Effector memory CD4-positive, alpha-beta T cell (primary cell): Measurements from ENCODE around the gene MICU1.

ENCODE experiments used
- DNase-seq, 3 donors: peaks; one replicate each; pipeline ENCODE4 v3.0.0-alpha.2; 2020
- H3K27ac ChIP-seq: 2 replicates; pipeline ENCODE4 v1.7.0; 2013; ENCODE audit warnings: mild to moderate bottlenecking, low read length, moderate library complexity; ENCODE audit not compliant: insufficient read depth, poor library complexity, severe bottlenecking
- H3K27me3 ChIP-seq: replicated peaks from 2 replicates; pipeline ENCODE4 v1.7.0; 2013; ENCODE audit warnings: mild to moderate bottlenecking, low read length; ENCODE audit not compliant: insufficient read depth, control insufficient read depth, poor library complexity, severe bottlenecking
- H3K36me3 ChIP-seq: 2 replicates; pipeline ENCODE4 v1.7.0; 2013; ENCODE audit warnings: mild to moderate bottlenecking, low read length, moderate library complexity; ENCODE audit not compliant: control insufficient read depth, insufficient read depth
- H3K4me1 ChIP-seq: 2 replicates; pipeline ENCODE4 v1.7.0; 2013; ENCODE audit warnings: low read length, mild to moderate bottlenecking; ENCODE audit not compliant: control insufficient read depth, insufficient read depth, poor library complexity, severe bottlenecking
- H3K4me3 ChIP-seq: 2 replicates; pipeline ENCODE4 v1.7.0; 2013; ENCODE audit warnings: low read length, low read depth, mild to moderate bottlenecking; ENCODE audit not compliant: insufficient read depth, poor library complexity, severe bottlenecking
- H3K9me3 ChIP-seq: 2 replicates; pipeline ENCODE4 v1.7.0; 2013; ENCODE audit warnings: mild to moderate bottlenecking, low read length, moderate library complexity; ENCODE audit not compliant: control insufficient read depth

The MICU1 gene

DNA sequence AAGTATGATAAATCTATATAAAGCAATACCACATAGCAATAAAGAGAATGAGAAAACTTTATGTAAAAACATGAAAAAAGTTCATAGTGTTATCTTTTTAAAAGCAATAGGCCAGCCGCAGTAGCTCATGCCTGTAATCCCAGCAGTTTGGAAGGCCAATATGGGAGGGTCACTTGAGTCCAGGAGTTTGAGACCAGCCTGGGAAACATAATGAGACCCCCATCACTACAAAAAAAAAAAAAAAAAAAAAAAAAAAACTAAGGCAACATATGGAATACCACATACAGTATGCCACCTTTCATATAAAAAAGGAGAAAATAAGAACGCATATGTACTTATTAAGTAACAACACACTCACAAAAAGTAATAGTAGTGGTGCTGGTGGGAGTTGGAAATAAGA is 52.8 kb downstream of the MICU1 start:
- H3K4me1 ChIP-seq: no peaks in the 10 kb centered on the region
- H3K4me3 ChIP-seq: no peak overlapping the region
- no peaks in the 10 kb centered on the region for H3K36me3 ChIP-seq
- H3K9me3 ChIP-seq: no peaks in the 10 kb centered on the region
- no peaks in the 10 kb centered on the region for H3K27me3 ChIP-seq
- H3K27ac ChIP-seq: no peak overlapping the region
- no peak for DNase-seq

DNA sequence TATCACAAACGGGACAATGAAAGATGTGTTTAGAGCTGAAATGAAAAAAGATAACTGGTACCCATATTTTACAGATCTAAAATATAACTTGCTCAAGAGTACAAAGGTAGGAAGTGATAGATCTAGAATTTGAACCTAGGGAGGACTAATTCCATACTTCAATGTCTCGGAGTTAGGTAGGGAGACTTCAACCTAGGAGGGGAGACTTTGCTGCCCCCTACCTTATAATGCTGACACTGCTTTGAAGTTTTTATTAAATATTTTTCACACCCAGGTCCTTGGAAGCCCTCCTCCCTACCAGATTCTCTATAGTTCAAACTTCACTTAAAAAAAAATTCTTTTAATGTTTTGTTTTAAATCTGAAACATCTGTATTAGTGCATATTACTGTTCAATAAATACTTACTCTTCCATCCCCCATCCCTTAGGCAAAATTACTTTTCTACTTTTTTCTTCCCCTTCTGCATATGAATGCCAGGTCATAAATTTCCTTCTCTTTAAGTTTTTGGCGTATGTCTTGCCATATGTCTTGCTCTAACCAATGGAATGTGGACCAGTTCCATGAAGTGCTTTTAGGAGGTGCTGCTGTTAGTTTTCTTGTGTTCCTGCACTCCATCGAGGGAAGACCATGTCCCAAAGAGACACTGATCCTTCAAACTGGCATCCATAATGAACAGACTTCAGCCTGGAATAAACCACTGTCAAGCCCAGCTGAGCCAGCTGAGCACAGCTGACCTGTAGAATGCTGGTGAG is 57.8 kb downstream of the MICU1 start:
- Histone ChIP-seq H3K36me3 (peaks cover 9% of the 10 kb centered on the region), H3K9me3 (no peaks in the 10 kb centered on the region), H3K4me1 (no peaks in the 10 kb centered on the region), H3K27ac (no peak overlapping the region), H3K4me3 (no peak overlapping the region), H3K27me3 (no peaks in the 10 kb centered on the region)
- no peak for DNase-seq

DNA sequence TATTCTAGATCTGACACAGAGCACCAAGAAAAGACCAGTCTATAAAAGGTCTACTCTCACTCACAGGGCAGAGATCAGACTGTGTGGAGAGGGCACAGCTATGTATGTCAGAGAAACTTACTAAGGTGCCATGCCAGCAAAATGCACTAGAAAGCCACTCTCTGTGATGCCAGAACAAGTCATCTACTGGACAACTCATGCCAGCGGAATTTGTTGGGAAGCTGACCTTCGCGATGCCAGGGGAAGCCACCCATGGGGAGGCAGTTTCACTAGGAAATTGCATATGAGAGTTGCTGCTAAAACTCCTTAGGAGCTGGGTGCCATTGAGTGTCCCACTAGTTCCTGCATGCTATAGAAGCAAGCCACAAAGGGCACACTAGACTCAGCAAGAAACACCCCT is 58.5 kb downstream of the MICU1 start:
- Histone ChIP-seq H3K9me3 (no peaks in the 10 kb centered on the region), H3K4me1 (no peaks in the 10 kb centered on the region), H3K27ac (no peak overlapping the region), H3K4me3 (no peak overlapping the region), H3K27me3 (no peaks in the 10 kb centered on the region), H3K36me3 (peaks cover 13% of the 10 kb centered on the region)
- DNase-seq: no peak

DNA sequence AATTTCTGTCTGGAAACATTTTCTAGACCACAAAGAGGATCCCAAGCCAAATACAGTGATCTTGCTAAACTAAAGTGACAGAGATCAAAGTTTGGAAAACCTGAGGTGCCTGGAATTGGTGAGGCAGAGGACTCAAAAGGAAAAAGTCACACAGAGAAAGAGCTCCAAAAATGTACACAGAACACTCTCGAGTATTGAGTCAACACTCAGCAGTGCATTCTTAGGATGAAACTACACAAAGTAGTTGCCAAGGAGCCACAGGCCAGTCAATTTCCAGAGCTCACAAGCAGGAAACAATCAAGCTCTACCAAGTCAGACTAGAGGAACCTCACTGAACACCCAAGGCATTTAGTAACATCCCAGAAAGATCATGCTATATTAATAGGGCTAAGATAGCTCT is 61.3 kb downstream of the MICU1 start:
- no peak for DNase-seq
- Histone ChIP-seq H3K27me3 (no peaks in the 10 kb centered on the region), H3K36me3 (peaks cover 28% of the 10 kb centered on the region), H3K9me3 (no peaks in the 10 kb centered on the region), H3K4me1 (no peaks in the 10 kb centered on the region), H3K4me3 (no peak overlapping the region), H3K27ac (no peak overlapping the region)

DNA sequence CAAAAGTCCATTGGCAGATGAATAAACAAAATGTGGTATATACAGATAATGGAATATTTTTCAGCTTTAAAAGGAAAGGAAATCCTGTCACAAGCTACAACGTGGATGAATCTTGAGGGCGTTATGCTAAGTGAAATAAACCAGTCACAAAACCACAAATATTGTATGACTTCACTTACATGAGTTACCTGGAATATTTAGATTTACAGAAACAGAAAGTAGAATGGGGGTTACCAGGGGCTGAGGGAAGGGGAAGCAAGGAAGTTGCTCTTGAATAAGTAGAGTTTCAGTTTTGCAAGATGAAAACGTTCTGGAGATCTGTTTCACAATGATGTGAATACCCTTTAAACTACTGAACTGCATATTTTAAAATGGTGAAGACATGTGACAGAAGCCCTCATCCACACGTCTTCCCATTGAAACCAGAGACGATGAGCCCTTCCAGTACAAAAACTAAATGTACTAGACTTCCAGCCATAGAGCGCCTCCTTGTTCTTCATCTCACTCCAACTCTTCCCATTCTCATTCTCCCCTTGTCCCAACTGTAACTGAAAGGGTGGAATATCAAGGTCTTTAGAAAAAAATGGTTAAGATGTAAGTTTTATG is 62.4 kb downstream of the MICU1 start:
- Histone ChIP-seq H3K4me1 (no peaks in the 10 kb centered on the region), H3K9me3 (no peaks in the 10 kb centered on the region), H3K27ac (no peak overlapping the region), H3K36me3 (peaks cover 28% of the 10 kb centered on the region), H3K4me3 (no peak overlapping the region), H3K27me3 (no peaks in the 10 kb centered on the region)
- DNase-seq: no peak

DNA sequence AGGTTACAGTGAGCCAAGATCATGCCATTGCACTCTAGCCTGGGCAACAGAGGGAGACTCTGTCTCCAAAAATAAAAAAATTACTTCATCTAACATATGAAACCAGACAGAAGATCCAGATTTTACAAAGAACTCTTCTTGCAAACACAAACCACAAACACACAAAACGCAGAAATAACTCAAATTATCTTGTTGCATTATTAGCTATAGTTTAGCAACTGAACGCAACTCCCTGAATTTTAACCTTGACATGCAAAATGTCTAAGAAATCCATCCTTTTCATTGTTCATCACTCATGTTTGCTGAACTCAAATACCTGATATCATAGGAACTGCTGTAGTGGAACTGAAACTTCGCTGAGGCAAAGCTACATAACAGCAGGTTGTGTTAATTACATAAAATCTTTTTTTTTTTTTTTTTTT is 64.1 kb downstream of the MICU1 start:
- no peaks in the 10 kb centered on the region for H3K9me3 ChIP-seq
- no peaks in the 10 kb centered on the region for H3K27me3 ChIP-seq
- peaks cover 28% of the 10 kb centered on the region for H3K36me3 ChIP-seq
- H3K27ac ChIP-seq: no peak overlapping the region
- H3K4me1 ChIP-seq: no peaks in the 10 kb centered on the region
- DNase-seq: no peak
- no peak overlapping the region for H3K4me3 ChIP-seq

DNA sequence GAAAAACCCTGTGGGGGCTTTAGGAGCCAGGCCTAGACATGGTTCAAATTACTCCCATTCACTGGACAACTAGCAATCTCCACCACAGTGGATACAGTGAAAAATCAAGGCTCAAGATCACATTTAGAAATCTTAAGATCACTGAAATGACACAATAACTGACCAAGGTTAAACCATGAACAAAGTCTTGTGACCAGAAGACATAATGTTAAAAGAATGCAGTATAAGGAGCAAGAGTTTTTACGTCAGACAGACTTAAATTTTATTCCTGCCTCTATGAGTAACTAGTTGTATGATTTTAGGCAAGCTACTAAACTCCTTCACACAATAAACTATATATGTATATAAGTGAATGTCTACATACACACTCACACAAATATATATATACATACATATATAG is 68.5 kb downstream of the MICU1 start:
- no peak for DNase-seq
- no peaks in the 10 kb centered on the region for H3K4me1 ChIP-seq

DNA sequence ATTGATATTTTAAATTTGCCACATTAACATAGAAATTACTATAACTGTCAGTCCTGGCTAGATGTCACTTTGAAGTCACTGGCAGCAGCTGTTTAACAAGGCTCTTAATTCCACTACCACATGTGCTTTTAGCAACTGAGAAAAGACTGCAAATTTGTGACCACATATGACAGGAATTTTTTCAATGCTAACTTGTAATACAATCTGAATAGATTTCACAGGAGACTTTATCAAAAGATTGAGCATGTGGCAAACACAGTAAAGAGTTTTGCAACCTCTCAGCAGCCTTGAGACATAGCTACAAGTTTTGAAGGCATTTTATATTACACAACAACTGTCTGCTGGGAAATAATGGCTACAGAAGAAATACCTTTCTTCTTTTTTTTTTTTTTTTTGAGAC is 73.0 kb downstream of the MICU1 start:
- H3K27ac ChIP-seq: no peak overlapping the region
- DNase-seq: no peak
- H3K27me3 ChIP-seq: no peaks in the 10 kb centered on the region
- no peaks in the 10 kb centered on the region for H3K9me3 ChIP-seq
- H3K4me1 ChIP-seq: no peaks in the 10 kb centered on the region
- H3K4me3 ChIP-seq: no peak overlapping the region
- H3K36me3 ChIP-seq: peaks cover 20% of the 10 kb centered on the region

More for the DNA sequence above, 68.5 kb downstream of the MICU1 start:
- no peak overlapping the region for H3K4me3 ChIP-seq
- no peaks in the 10 kb centered on the region for H3K9me3 ChIP-seq
- H3K27me3 ChIP-seq: no peaks in the 10 kb centered on the region
- no peak overlapping the region for H3K27ac ChIP-seq
- H3K36me3 ChIP-seq: peaks cover 16% of the 10 kb centered on the region

DNA sequence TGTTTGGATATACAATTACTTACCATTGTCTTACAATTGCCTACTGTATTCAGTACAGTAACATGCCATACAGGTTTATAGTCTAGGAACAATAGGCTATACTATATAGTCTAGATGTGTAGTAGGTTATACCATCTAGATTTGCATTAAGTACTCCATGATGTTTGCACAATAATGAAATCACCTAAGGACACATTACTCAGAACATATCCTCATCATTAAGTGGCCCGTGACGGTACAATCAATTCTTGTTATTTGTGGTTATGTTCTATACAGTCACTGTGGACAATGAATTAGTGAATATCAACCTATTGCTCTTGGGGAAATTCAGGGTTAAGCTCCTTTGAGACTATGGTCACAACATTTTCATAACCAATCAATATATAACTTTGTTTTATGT is 75.6 kb downstream of the MICU1 start:
- no peak overlapping the region for H3K27ac ChIP-seq
- DNase-seq: no peak

DNA sequence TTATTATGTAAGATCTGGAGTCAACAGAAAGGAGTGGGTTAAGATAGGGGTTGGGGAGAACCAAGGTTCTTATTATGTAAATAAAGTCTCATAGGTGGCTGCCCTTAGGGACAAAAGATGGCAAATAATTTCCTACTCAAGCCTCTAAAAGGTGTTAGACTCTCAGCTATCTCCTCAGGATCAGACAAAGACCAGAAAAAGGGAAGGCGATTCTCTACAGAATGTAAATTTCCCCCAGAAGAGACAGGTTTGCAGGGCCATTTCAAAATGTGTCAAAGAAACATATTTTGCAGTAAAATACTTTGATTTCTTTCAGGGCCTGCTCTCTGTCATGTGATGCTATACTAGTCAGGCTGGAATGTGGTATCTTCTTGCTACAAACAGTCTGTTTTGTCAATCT is 80.3 kb downstream of the MICU1 start:
- Histone ChIP-seq H3K4me3 (no peak overlapping the region), H3K27me3 (no peaks in the 10 kb centered on the region), H3K9me3 (no peaks in the 10 kb centered on the region), H3K27ac (no peak overlapping the region), H3K4me1 (no peaks in the 10 kb centered on the region), H3K36me3 (peaks cover 33% of the 10 kb centered on the region)
- no peak for DNase-seq

More for the DNA sequence above, 75.6 kb downstream of the MICU1 start:
- Histone ChIP-seq H3K27me3 (no peaks in the 10 kb centered on the region), H3K9me3 (no peaks in the 10 kb centered on the region), H3K4me3 (no peak overlapping the region), H3K36me3 (peaks cover 23% of the 10 kb centered on the region), H3K4me1 (no peaks in the 10 kb centered on the region)
